HG03066 (cell line): ENCODE measurements around the gene HERPUD2.

Experiments used
- ATAC-seq: cut with Tn5 transposase; IDR thresholded peaks from one replicate; pipeline ENCODE4 v1.9.1; 2021; ENCODE audit warnings: low read depth; ENCODE audit not compliant: unreplicated experiment

HERPUD2 gene

GRCh38 chr7:35694784-35695472, at the start of gene HERPUD2:
TSS of gene HERPUD2 (minus strand) at chr7:35695135. CDS start at chr7:35694330, 805 bp downstream.
- peak; percentile 81 for ATAC-seq

GRCh38 chr7:35738889-35739288, 44.0 kb upstream of the HERPUD2 start:
- no peak for ATAC-seq

- ATAC-seq = no peak
Observed at GRCh38 chr7:35736725-35737124, 41.8 kb upstream of the HERPUD2 start.

- ATAC-seq = no peak
Observed at GRCh38 chr7:35735396-35735795, 40.5 kb upstream of the HERPUD2 start.

GRCh38 chr7:35734001-35734483, 39.1 kb upstream of the HERPUD2 start:
- ATAC-seq = no peak

GRCh38 chr7:35731349-35731748, 36.4 kb upstream of the HERPUD2 start:
- no peak for ATAC-seq

GRCh38 chr7:35729061-35729783, 34.3 kb upstream of the HERPUD2 start:
- ATAC-seq = peak; percentile 60

GRCh38 chr7:35728412-35729060, 33.6 kb upstream of the HERPUD2 start:
- ATAC-seq = no peak

GRCh38 chr7:35727571-35727970, 32.6 kb upstream of the HERPUD2 start:
- ATAC-seq = no peak

- ATAC-seq = no peak
Observed at GRCh38 chr7:35726654-35727053, 31.7 kb upstream of the HERPUD2 start.

- peak; percentile 27 for ATAC-seq
Observed at GRCh38 chr7:35725280-35725680, 30.3 kb upstream of the HERPUD2 start.

- no peak for ATAC-seq
Observed at GRCh38 chr7:35723011-35723410, 28.1 kb upstream of the HERPUD2 start.

GRCh38 chr7:35722054-35722849, 27.3 kb upstream of the HERPUD2 start:
- no peak for ATAC-seq

- no peak for ATAC-seq
Observed at GRCh38 chr7:35721288-35721687, 26.4 kb upstream of the HERPUD2 start.

GRCh38 chr7:35720849-35721248, 25.9 kb upstream of the HERPUD2 start:
- no peak for ATAC-seq

- no peak for ATAC-seq
Observed at GRCh38 chr7:35720032-35720431, 25.1 kb upstream of the HERPUD2 start.

- no peak for ATAC-seq
Observed at GRCh38 chr7:35718047-35718446, 23.1 kb upstream of the HERPUD2 start.

- ATAC-seq = no peak
Observed at GRCh38 chr7:35717516-35717915, 22.6 kb upstream of the HERPUD2 start.

GRCh38 chr7:35717013-35717412, 22.1 kb upstream of the HERPUD2 start:
- ATAC-seq = no peak

- ATAC-seq = no peak
Observed at GRCh38 chr7:35716038-35716803, 21.3 kb upstream of the HERPUD2 start.
